Activated CD4-positive, alpha-beta T cell treated with anti-CD3 and anti-CD28 coated beads, Interleukin-2, Interleukin-6, amounts not matched to agents 100 ng/mL and 50 ng/mL, durations not matched to agents 16 hours and 8 hours (primary cell): ENCODE data around the gene SMCO4.

Source experiments
- DNase-seq: peaks from one replicate; pipeline ENCODE4 v3.0.0-alpha.2; 2020

The SMCO4 gene

GRCh38 chr11:93498641-93499040, 44.5 kb downstream of the SMCO4 start:
- DNase-seq, result no peak

- no peak for DNase-seq
Measured at GRCh38 chr11:93498161-93498560, 45.0 kb downstream of the SMCO4 start.

- DNase-seq, result no peak
Measured at GRCh38 chr11:93497596-93497995, 45.6 kb downstream of the SMCO4 start.

GRCh38 chr11:93494357-93494756, 48.8 kb downstream of the SMCO4 start:
- DNase-seq, result no peak

- no peak for DNase-seq
Measured at GRCh38 chr11:93493252-93493897, 49.8 kb downstream of the SMCO4 start.

- DNase-seq, result no peak
Measured at GRCh38 chr11:93492464-93493251, 50.5 kb downstream of the SMCO4 start.

- no peak for DNase-seq
Measured at GRCh38 chr11:93491973-93492372, 51.2 kb downstream of the SMCO4 start.

GRCh38 chr11:93490996-93491618, 52.1 kb downstream of the SMCO4 start:
- DNase-seq, result no peak

- no peak for DNase-seq
Measured at GRCh38 chr11:93489841-93490240, 53.4 kb downstream of the SMCO4 start.

GRCh38 chr11:93487032-93487483, 56.1 kb downstream of the SMCO4 start:
- DNase-seq, result no peak

GRCh38 chr11:93485983-93486382, 57.2 kb downstream of the SMCO4 start:
- DNase-seq, result no peak

GRCh38 chr11:93484716-93485115, 58.5 kb downstream of the SMCO4 start:
- DNase-seq, result no peak

- DNase-seq, result no peak
Measured at GRCh38 chr11:93482556-93482955, 60.6 kb downstream of the SMCO4 start.

- no peak for DNase-seq
Measured at GRCh38 chr11:93481696-93482095, 61.5 kb downstream of the SMCO4 start.

GRCh38 chr11:93481279-93481678, 61.9 kb downstream of the SMCO4 start:
- DNase-seq, result no peak

GRCh38 chr11:93480756-93481155, 62.4 kb downstream of the SMCO4 start:
- DNase-seq, result no peak

- DNase-seq, result no peak
Measured at GRCh38 chr11:93480256-93480655, 62.9 kb downstream of the SMCO4 start.

GRCh38 chr11:93478841-93479240, 64.3 kb downstream of the SMCO4 start:
- no peak for DNase-seq

GRCh38 chr11:93477684-93478234, 65.4 kb downstream of the SMCO4 start:
- no peak for DNase-seq

- DNase-seq, result no peak
Measured at GRCh38 chr11:93476796-93477195, 66.4 kb downstream of the SMCO4 start.

GRCh38 chr11:93474123-93474522, 69.1 kb downstream of the SMCO4 start:
- no peak for DNase-seq

GRCh38 chr11:93468290-93468689, 74.9 kb downstream of the SMCO4 start:
- no peak for DNase-seq

GRCh38 chr11:93467054-93467453, 76.1 kb downstream of the SMCO4 start:
- no peak for DNase-seq
